ENCODE measurements around the gene NCS1.

DNA sequence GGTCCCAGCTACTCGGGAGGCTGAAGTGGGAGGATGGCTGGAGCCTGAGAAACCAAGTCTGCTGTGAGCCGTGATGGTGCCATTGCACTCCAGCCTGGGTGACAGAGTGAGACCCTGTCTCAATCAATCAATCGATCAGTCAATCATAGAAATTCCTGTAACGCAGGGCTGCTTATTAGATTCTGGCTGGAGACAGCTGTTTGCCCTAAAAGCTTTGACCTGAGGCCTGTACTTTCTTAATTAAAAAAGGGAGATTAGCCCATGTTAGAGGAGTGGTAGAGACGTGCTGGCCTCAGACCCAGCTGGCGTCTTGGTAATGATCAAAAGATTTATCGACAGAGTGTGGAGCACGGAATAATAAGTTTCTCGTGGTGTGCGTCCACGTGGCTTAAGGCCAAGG is 52.9 kb downstream of the NCS1 start:
- TF ChIP-seq ZNF266 (tag by site-specific recombination; IDR thresholded peaks at IDR 0.05; ENCODE audit: low read depth) (no peak), ZNF24 (tag by site-specific recombination; IDR thresholded peaks at IDR 0.05) (no peak), ZBTB8A (tag by site-specific recombination; IDR thresholded peaks at IDR 0.05) (no peak), ZNF121 (tag by site-specific recombination; IDR thresholded peaks at IDR 0.05) (no peak), ZNF221 (tag by site-specific recombination; IDR thresholded peaks at IDR 0.05; ENCODE audit: borderline replicate concordance) (no peak)
- TF ChIP-seq, protein P1, sequence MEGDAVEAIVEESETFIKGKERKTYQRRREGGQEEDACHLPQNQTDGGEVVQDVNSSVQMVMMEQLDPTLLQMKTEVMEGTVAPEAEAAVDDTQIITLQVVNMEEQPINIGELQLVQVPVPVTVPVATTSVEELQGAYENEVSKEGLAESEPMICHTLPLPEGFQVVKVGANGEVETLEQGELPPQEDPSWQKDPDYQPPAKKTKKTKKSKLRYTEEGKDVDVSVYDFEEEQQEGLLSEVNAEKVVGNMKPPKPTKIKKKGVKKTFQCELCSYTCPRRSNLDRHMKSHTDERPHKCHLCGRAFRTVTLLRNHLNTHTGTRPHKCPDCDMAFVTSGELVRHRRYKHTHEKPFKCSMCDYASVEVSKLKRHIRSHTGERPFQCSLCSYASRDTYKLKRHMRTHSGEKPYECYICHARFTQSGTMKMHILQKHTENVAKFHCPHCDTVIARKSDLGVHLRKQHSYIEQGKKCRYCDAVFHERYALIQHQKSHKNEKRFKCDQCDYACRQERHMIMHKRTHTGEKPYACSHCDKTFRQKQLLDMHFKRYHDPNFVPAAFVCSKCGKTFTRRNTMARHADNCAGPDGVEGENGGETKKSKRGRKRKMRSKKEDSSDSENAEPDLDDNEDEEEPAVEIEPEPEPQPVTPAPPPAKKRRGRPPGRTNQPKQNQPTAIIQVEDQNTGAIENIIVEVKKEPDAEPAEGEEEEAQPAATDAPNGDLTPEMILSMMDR (tag by site-specific recombination; IDR thresholded peaks at IDR 0.05): no peak
- TF ChIP-seq, protein P2, sequence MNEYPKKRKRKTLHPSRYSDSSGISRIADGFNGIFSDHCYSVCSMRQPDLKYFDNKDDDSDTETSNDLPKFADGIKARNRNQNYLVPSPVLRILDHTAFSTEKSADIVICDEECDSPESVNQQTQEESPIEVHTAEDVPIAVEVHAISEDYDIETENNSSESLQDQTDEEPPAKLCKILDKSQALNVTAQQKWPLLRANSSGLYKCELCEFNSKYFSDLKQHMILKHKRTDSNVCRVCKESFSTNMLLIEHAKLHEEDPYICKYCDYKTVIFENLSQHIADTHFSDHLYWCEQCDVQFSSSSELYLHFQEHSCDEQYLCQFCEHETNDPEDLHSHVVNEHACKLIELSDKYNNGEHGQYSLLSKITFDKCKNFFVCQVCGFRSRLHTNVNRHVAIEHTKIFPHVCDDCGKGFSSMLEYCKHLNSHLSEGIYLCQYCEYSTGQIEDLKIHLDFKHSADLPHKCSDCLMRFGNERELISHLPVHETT (tag by site-specific recombination; IDR thresholded peaks at IDR 0.05): no peak
- TF ChIP-seq, protein P3, sequence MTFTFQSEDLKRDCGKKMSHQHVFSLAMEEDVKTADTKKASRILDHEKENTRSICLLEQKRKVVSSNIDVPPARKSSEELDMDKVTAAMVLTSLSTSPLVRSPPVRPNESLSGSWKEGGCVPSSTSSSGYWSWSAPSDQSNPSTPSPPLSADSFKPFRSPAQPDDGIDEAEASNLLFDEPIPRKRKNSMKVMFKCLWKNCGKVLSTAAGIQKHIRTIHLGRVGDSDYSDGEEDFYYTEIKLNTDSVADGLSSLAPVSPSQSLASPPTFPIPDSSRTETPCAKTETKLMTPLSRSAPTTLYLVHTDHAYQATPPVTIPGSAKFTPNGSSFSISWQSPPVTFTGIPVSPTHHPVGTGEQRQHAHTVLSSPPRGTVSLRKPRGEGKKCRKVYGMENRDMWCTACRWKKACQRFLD (tag by site-specific recombination; IDR thresholded peaks at IDR 0.05): no peak
